A549 treated with RU486 at 1 μM for 4 hours (cell line): Measurements from ENCODE around the gene GTF2B. TPM values are rescaled to one million over a fixed set of nuclear protein-coding genes. Genes with fewer than 3 reads are reported as not detected.

Experiments
- total RNA-seq: library from RNA; stranded (reverse); fragments of 200-300 nt; extraction: Qiagen RNA extraction; gene quantifications from 5 replicates; pipeline ENCODE4 v1.2.3, GENCODE V29; 2022; ENCODE audit warnings: low read depth

Gene GTF2B
- total RNA-seq = 23.3 to 32.5 TPM (median 26.2 TPM) in 5 replicates

GRCh38 chr1:88891318-88891950, at the start of gene GTF2B:
Gene GTF2B (minus strand): TSS chr1:88891567. CDS start chr1:88891499, 68 bp downstream.

Other genes starting within 250 kb of the GTF2B start
- gene PKN2, start 207.3 kb downstream of the GTF2B start, total RNA-seq = 7.5 to 16.2 TPM (median 14.2 TPM) in 5 replicates
- 3.6 to 8.4 TPM (median 7.3 TPM) in 5 replicates for gene KYAT3, start 101.1 kb upstream of the GTF2B start, total RNA-seq
- 1.5 to 2.4 TPM (median 2.0 TPM) in 5 replicates for gene RBMXL1, start 101.1 kb upstream of the GTF2B start, total RNA-seq
- gene GBP3, start 131.3 kb upstream of the GTF2B start, total RNA-seq = 1.1 to 1.8 TPM (median 1.6 TPM) in 5 replicates
- 0.08 to 0.34 TPM (median 0.12 TPM) in 4 of 5 replicates, not detected in the other for gene GBP1, start 173.6 kb upstream of the GTF2B start, total RNA-seq
- gene GBP2, start 234.5 kb upstream of the GTF2B start, total RNA-seq = 0.65 to 1.3 TPM (median 0.87 TPM) in 5 replicates